HEK293 (cell line): Measurements from ENCODE around the gene FBXO2.

Source experiments
- BCL11A ChIP-seq: fragments of 450-650 bp; formaldehyde crosslinking; IDR thresholded peaks from 2 replicates; pipeline ENCODE4 v1.5.1; 2016; ENCODE audit warnings: low read depth, missing biosample characterization, missing genetic modification characterization
- KLF9 ChIP-seq: fragments of 450-650 bp; formaldehyde crosslinking; IDR thresholded peaks from 2 replicates; pipeline ENCODE4 v1.5.1; 2016; ENCODE audit warnings: missing biosample characterization, missing genetic modification characterization, low read depth
- PRDM2 ChIP-seq: fragments of 450-650 bp; formaldehyde crosslinking; IDR thresholded peaks from 2 replicates; pipeline ENCODE4 v1.5.1; 2016; ENCODE audit warnings: missing biosample characterization, missing genetic modification characterization, borderline replicate concordance
- SCRT1 ChIP-seq: fragments of 450-650 bp; formaldehyde crosslinking; IDR thresholded peaks from 2 replicates; pipeline ENCODE4 v1.5.1; 2016; ENCODE audit warnings: missing biosample characterization, missing genetic modification characterization, borderline replicate concordance
- SP7 ChIP-seq: fragments of 450-650 bp; formaldehyde crosslinking; IDR thresholded peaks from 2 replicates; pipeline ENCODE4 v1.5.1; 2016; ENCODE audit warnings: missing biosample characterization, missing genetic modification characterization
- ZBTB8A ChIP-seq: fragments of 450-650 bp; formaldehyde crosslinking; IDR thresholded peaks from 2 replicates; pipeline ENCODE4 v1.5.1; 2016; ENCODE audit warnings: missing biosample characterization, missing genetic modification characterization
- ZFP3 ChIP-seq: fragments of 450-650 bp; formaldehyde crosslinking; IDR thresholded peaks from 2 replicates; pipeline ENCODE4 v1.5.1; 2016; ENCODE audit warnings: low read depth, missing biosample characterization, missing genetic modification characterization
- ZNF10 ChIP-seq: fragments of 450-650 bp; formaldehyde crosslinking; IDR thresholded peaks from 2 replicates; pipeline ENCODE4 v1.5.1; 2017; ENCODE audit warnings: missing biosample characterization, missing genetic modification characterization
- ZNF114 ChIP-seq: fragments of 450-650 bp; formaldehyde crosslinking; IDR thresholded peaks from 2 replicates; pipeline ENCODE4 v1.5.0; 2017; ENCODE audit warnings: missing biosample characterization, missing genetic modification characterization
- ZNF214 ChIP-seq: fragments of 450-650 bp; formaldehyde crosslinking; IDR thresholded peaks from 2 replicates; pipeline ENCODE4 v1.5.1; 2017; ENCODE audit warnings: missing biosample characterization, mild to moderate bottlenecking, missing genetic modification characterization, borderline replicate concordance
- ZNF23 ChIP-seq: fragments of 450-650 bp; formaldehyde crosslinking; IDR thresholded peaks from 2 replicates; pipeline ENCODE4 v1.5.1; 2016; ENCODE audit warnings: missing biosample characterization, missing genetic modification characterization, borderline replicate concordance
- ZNF26 ChIP-seq: fragments of 450-650 bp; formaldehyde crosslinking; IDR thresholded peaks from 2 replicates; pipeline ENCODE4 v1.5.1; 2016; ENCODE audit warnings: missing biosample characterization, missing genetic modification characterization
- ZNF354C ChIP-seq: fragments of 450-650 bp; formaldehyde crosslinking; IDR thresholded peaks from 2 replicates; pipeline ENCODE4 v1.5.1; 2016; ENCODE audit warnings: missing biosample characterization, missing genetic modification characterization, low read depth, borderline replicate concordance
- ZNF37A ChIP-seq: fragments of 450-650 bp; IDR thresholded peaks from 2 replicates; pipeline ENCODE4 v1.5.1; 2018; ENCODE audit warnings: missing biosample characterization, missing genetic modification characterization
- ZNF394 ChIP-seq: fragments of 450-650 bp; formaldehyde crosslinking; IDR thresholded peaks from 2 replicates; pipeline ENCODE4 v1.5.1; 2016; ENCODE audit warnings: missing biosample characterization, missing genetic modification characterization, mild to moderate bottlenecking, moderate library complexity, borderline replicate concordance
- ZNF423 ChIP-seq: fragments of 450-650 bp; formaldehyde crosslinking; IDR thresholded peaks from 2 replicates; pipeline ENCODE4 v1.5.1; 2016; ENCODE audit warnings: missing biosample characterization, missing genetic modification characterization
- ZNF433 ChIP-seq: fragments of 450-650 bp; formaldehyde crosslinking; IDR thresholded peaks from 2 replicates; pipeline ENCODE4 v1.5.1; 2016; ENCODE audit warnings: missing biosample characterization, missing genetic modification characterization, low read depth
- ZNF558 ChIP-seq: fragments of 450-650 bp; formaldehyde crosslinking; IDR thresholded peaks from 2 replicates; pipeline ENCODE4 v1.5.1; 2016; ENCODE audit warnings: missing biosample characterization, missing genetic modification characterization
- ZNF654 ChIP-seq: fragments of 450-650 bp; formaldehyde crosslinking; IDR thresholded peaks from 2 replicates; pipeline ENCODE4 v1.5.1; 2016; ENCODE audit warnings: low read depth, missing biosample characterization, missing genetic modification characterization
- ZNF701 ChIP-seq: fragments of 450-650 bp; formaldehyde crosslinking; IDR thresholded peaks from 2 replicates; pipeline ENCODE4 v1.5.1; 2016; ENCODE audit warnings: missing biosample characterization, missing genetic modification characterization
- ZNF830 ChIP-seq: fragments of 450-650 bp; IDR thresholded peaks from 2 replicates; pipeline ENCODE4 v1.5.0; 2018; ENCODE audit warnings: missing biosample characterization, missing genetic modification characterization, low read depth, mild to moderate bottlenecking, moderate library complexity
- ZSCAN4 ChIP-seq: fragments of 450-650 bp; formaldehyde crosslinking; IDR thresholded peaks from 2 replicates; pipeline ENCODE4 v1.5.1; 2017; ENCODE audit warnings: missing biosample characterization, missing genetic modification characterization
- TF ChIP-seq, protein P1 (sequence below): fragments of 450-650 bp; formaldehyde crosslinking; IDR thresholded peaks from 2 replicates; pipeline ENCODE4 v1.5.1; 2016; ENCODE audit warnings: missing biosample characterization, missing genetic modification characterization
- TF ChIP-seq, protein P2 (sequence below): fragments of 450-650 bp; formaldehyde crosslinking; IDR thresholded peaks from 2 replicates; pipeline ENCODE4 v1.5.1; 2017; ENCODE audit warnings: missing biosample characterization, missing genetic modification characterization
- TF ChIP-seq, protein P3 (sequence below): fragments of 450-650 bp; formaldehyde crosslinking; IDR thresholded peaks from 2 replicates; pipeline ENCODE4 v1.5.1; 2016; ENCODE audit warnings: missing biosample characterization, missing genetic modification characterization

FBXO2 gene

GRCh38 chr1:11681071-11681771, 27.0 kb upstream of the FBXO2 start, which contains the start of gene MAD2L2 (continued):
- TF ChIP-seq ZNF26 (tag by site-specific recombination) (no peak), ZNF10 (tag by site-specific recombination) (peak; percentile 93), ZNF394 (tag by site-specific recombination) (no peak; the same call in 1 of the 2 replicates), ZNF214 (no peak), ZNF558 (tag by site-specific recombination) (no peak), ZNF433 (tag by site-specific recombination) (no peak), ZFP3 (tag by site-specific recombination) (no peak), ZNF423 (tag by site-specific recombination) (no peak), BCL11A (no peak), ZSCAN4 (tag by site-specific recombination) (no peak), PRDM2 (no peak), ZBTB8A (peak; percentile 91), KLF9 (tag by site-specific recombination) (peak; percentile 96), ZNF23 (tag by site-specific recombination) (no peak), SP7 (tag by site-specific recombination) (peak; percentile 52), ZNF654 (tag by site-specific recombination) (no peak), ZNF354C (no peak), ZNF37A (tag by site-specific recombination) (no peak), ZNF701 (tag by site-specific recombination) (no peak), ZNF114 (tag by site-specific recombination) (no peak), SCRT1 (no peak), ZNF830 (tag by site-specific recombination) (no peak)
- TF ChIP-seq, protein P1, sequence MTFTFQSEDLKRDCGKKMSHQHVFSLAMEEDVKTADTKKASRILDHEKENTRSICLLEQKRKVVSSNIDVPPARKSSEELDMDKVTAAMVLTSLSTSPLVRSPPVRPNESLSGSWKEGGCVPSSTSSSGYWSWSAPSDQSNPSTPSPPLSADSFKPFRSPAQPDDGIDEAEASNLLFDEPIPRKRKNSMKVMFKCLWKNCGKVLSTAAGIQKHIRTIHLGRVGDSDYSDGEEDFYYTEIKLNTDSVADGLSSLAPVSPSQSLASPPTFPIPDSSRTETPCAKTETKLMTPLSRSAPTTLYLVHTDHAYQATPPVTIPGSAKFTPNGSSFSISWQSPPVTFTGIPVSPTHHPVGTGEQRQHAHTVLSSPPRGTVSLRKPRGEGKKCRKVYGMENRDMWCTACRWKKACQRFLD (tag by site-specific recombination), result no peak
- TF ChIP-seq, protein P2, sequence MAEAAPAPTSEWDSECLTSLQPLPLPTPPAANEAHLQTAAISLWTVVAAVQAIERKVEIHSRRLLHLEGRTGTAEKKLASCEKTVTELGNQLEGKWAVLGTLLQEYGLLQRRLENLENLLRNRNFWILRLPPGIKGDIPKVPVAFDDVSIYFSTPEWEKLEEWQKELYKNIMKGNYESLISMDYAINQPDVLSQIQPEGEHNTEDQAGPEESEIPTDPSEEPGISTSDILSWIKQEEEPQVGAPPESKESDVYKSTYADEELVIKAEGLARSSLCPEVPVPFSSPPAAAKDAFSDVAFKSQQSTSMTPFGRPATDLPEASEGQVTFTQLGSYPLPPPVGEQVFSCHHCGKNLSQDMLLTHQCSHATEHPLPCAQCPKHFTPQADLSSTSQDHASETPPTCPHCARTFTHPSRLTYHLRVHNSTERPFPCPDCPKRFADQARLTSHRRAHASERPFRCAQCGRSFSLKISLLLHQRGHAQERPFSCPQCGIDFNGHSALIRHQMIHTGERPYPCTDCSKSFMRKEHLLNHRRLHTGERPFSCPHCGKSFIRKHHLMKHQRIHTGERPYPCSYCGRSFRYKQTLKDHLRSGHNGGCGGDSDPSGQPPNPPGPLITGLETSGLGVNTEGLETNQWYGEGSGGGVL (tag by site-specific recombination), result no peak
- TF ChIP-seq, protein P3, sequence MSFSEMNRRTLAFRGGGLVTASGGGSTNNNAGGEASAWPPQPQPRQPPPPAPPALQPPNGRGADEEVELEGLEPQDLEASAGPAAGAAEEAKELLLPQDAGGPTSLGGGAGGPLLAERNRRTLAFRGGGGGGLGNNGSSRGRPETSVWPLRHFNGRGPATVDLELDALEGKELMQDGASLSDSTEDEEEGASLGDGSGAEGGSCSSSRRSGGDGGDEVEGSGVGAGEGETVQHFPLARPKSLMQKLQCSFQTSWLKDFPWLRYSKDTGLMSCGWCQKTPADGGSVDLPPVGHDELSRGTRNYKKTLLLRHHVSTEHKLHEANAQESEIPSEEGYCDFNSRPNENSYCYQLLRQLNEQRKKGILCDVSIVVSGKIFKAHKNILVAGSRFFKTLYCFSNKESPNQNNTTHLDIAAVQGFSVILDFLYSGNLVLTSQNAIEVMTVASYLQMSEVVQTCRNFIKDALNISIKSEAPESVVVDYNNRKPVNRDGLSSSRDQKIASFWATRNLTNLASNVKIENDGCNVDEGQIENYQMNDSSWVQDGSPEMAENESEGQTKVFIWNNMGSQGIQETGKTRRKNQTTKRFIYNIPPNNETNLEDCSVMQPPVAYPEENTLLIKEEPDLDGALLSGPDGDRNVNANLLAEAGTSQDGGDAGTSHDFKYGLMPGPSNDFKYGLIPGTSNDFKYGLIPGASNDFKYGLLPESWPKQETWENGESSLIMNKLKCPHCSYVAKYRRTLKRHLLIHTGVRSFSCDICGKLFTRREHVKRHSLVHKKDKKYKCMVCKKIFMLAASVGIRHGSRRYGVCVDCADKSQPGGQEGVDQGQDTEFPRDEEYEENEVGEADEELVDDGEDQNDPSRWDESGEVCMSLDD (tag by site-specific recombination), result no peak
